Ishikawa (cell line): ENCODE measurements around the gene EFHC2.

Source experiments
- CREB1 ChIP-seq: IDR thresholded peaks from 2 replicates; pipeline ENCODE4 v1.6.1; 2012; ENCODE audit warnings: low read depth
- EGR1 ChIP-seq: IDR thresholded peaks from 2 replicates; pipeline ENCODE4 v1.6.1; 2012
- RAD21 ChIP-seq: IDR thresholded peaks from 2 replicates; pipeline ENCODE4 v1.6.1; 2012; ENCODE audit warnings: low read depth
- REST ChIP-seq: IDR thresholded peaks from 2 replicates; pipeline ENCODE4 v1.6.1; 2012; ENCODE audit warnings: low read depth, mild to moderate bottlenecking
- USF1 ChIP-seq: IDR thresholded peaks from 2 replicates; pipeline ENCODE4 v1.6.1; 2012
- ZBTB7A ChIP-seq: IDR thresholded peaks from 2 replicates; pipeline ENCODE4 v1.6.1; 2012; ENCODE audit warnings: low read depth

GRCh38 chrX:44174061-44174460, 169.4 kb downstream of the EFHC2 start:
- TF ChIP-seq USF1 (no peak), ZBTB7A (no peak), EGR1 (no peak), REST (no peak), RAD21 (no peak), CREB1 (no peak)
